WTC11 (cell line): ENCODE results near the gene MMS19.

Experiments
- CTCF ChIP-seq: fragments of 200-600 bp; IDR thresholded peaks from 2 replicates; pipeline ENCODE4 v1.8.0; 2022; ENCODE audit warnings: antibody characterized with exemption
- FOXK1 ChIP-seq: sonication (generic); formaldehyde crosslinking; IDR thresholded peaks from 2 replicates; pipeline ENCODE4 v1.8.0; 2022; ENCODE audit warnings: mild to moderate bottlenecking, moderate library complexity, missing genetic modification reagents
- NR1H2 ChIP-seq: sonication (generic); formaldehyde crosslinking; IDR thresholded peaks from 2 replicates; pipeline ENCODE4 v1.9.0; 2021; ENCODE audit warnings: mild to moderate bottlenecking, moderate library complexity, missing genetic modification reagents
- RELA ChIP-seq: sonication (generic); formaldehyde crosslinking; IDR thresholded peaks from 2 replicates; pipeline ENCODE4 v1.8.1; 2022; ENCODE audit warnings: missing genetic modification reagents, mild to moderate bottlenecking, borderline replicate concordance
- SP1 ChIP-seq: sonication (generic); formaldehyde crosslinking; conservative IDR thresholded peaks from 2 replicates; pipeline ENCODE4 v1.8.1; 2022; ENCODE audit warnings: missing genetic modification reagents
- TP53 ChIP-seq: sonication (generic); formaldehyde crosslinking; IDR thresholded peaks from 2 replicates; pipeline ENCODE4 v1.8.1; 2023; ENCODE audit warnings: mild to moderate bottlenecking, missing genetic modification reagents
- ZNF263 ChIP-seq: sonication (generic); formaldehyde crosslinking; IDR thresholded peaks from 2 replicates; pipeline ENCODE4 v1.8.1; 2022; ENCODE audit warnings: low read depth, mild to moderate bottlenecking, moderate library complexity, missing genetic modification reagents
- TF ChIP-seq, protein P1 (sequence below): sonication (generic); formaldehyde crosslinking; conservative IDR thresholded peaks from 2 replicates; pipeline ENCODE4 v1.8.1; 2023; ENCODE audit warnings: mild to moderate bottlenecking, low read depth, missing genetic modification reagents, moderate library complexity

DNA sequence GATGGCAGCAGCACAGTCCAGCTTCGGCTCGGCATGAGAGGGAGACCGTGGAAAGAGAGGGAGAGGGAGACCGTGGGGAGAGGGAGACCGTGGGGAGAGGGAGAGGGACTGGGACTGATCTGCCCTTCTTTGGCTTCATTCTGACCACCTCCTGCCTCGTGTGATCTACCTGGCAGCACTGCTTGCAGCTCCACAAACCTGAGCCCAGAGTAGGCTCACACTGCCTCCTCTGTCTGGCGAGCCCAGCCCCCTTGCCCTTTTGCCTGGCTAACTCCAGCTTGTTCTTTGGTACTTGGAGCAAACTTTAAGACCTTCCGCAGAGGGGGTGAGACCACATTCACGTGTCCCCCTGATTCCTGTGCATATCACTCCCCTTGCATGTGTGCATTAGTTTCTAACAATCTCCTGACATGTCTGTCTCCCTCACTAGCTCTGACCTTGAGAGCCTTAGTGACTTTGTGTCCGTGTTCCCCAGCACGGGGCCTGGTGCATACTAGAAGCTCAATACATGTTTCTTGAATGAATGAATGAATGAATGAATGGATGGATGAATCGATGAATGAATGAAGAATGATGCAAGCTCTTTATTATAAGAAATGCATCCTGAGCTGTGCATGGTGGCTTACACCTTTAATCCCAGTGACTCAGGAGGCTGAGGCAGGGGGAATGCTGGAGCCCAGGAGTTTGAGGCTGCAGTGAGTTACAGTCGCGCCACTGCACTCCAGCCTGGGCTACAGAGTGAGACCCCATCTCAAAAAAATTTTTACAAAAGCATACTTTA is 31.7 kb upstream of the MMS19 start:
- TF ChIP-seq NR1H2, result no peak
- no peak for TF ChIP-seq SP1 (CRISPR knock-in tag)
- TF ChIP-seq FOXK1 (CRISPR knock-in tag), result no peak
- TF ChIP-seq CTCF, result no peak
- TF ChIP-seq TP53 (CRISPR knock-in tag), result no peak
- TF ChIP-seq, protein P1, sequence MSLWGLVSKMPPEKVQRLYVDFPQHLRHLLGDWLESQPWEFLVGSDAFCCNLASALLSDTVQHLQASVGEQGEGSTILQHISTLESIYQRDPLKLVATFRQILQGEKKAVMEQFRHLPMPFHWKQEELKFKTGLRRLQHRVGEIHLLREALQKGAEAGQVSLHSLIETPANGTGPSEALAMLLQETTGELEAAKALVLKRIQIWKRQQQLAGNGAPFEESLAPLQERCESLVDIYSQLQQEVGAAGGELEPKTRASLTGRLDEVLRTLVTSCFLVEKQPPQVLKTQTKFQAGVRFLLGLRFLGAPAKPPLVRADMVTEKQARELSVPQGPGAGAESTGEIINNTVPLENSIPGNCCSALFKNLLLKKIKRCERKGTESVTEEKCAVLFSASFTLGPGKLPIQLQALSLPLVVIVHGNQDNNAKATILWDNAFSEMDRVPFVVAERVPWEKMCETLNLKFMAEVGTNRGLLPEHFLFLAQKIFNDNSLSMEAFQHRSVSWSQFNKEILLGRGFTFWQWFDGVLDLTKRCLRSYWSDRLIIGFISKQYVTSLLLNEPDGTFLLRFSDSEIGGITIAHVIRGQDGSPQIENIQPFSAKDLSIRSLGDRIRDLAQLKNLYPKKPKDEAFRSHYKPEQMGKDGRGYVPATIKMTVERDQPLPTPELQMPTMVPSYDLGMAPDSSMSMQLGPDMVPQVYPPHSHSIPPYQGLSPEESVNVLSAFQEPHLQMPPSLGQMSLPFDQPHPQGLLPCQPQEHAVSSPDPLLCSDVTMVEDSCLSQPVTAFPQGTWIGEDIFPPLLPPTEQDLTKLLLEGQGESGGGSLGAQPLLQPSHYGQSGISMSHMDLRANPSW, result no peak
- no peak for TF ChIP-seq RELA (CRISPR knock-in tag)
- TF ChIP-seq ZNF263 (CRISPR knock-in tag), result no peak
